Stimulated activated CD8-positive, alpha-beta memory T cell treated with anti-CD3 and anti-CD28 coated beads, Interleukin-7, amount 100 ng/mL, for 48 hours (primary cell): ENCODE results near the gene FBXW4.

Source experiments
- DNase-seq, 2 donors: peaks; one replicate each; pipeline ENCODE4 v3.0.0-alpha.2; 2020; ENCODE audit warnings: low read depth in 1 of 2; ENCODE audit errors: extremely low read depth in 1 of 2

Gene FBXW4

GRCh38 chr10:101569323-101569621 lies 125.7 kb downstream of the FBXW4 start:
- DNase-seq = no peak

GRCh38 chr10:101568054-101568745 lies 126.8 kb downstream of the FBXW4 start:
- DNase-seq = no peak

GRCh38 chr10:101567165-101568006 lies 127.6 kb downstream of the FBXW4 start:
- DNase-seq = no peak

GRCh38 chr10:101566333-101567164 lies 128.4 kb downstream of the FBXW4 start:
- no peak for DNase-seq

GRCh38 chr10:101565936-101566332 lies 129.0 kb downstream of the FBXW4 start:
- DNase-seq = no peak

- no peak for DNase-seq
Measured at GRCh38 chr10:101565370-101565900, 129.5 kb downstream of the FBXW4 start.

GRCh38 chr10:101564490-101564991 lies 130.4 kb downstream of the FBXW4 start:
- DNase-seq = no peak

- DNase-seq = no peak
Measured at GRCh38 chr10:101563497-101564040, 131.4 kb downstream of the FBXW4 start.

GRCh38 chr10:101563007-101563406 lies 132.0 kb downstream of the FBXW4 start:
- DNase-seq = no peak

GRCh38 chr10:101562231-101562630 lies 132.7 kb downstream of the FBXW4 start:
- no peak for DNase-seq

GRCh38 chr10:101561068-101561915 lies 133.7 kb downstream of the FBXW4 start:
- no peak for DNase-seq
